Neural progenitor cell (in vitro differentiated cells): ENCODE measurements around the gene USP9X. TPM values are rescaled to one million over a fixed set of nuclear protein-coding genes. Genes with fewer than 3 reads are reported as not detected.

Source experiments
- total RNA-seq: library from RNA; depleted of rRNA; stranded (reverse); fragments of >200 nt; gene quantifications from 2 replicates; pipeline ENCODE4 v1.2.3, GENCODE V29; 2015; ENCODE audit warnings: low replicate concordance

The USP9X gene
- total RNA-seq, 1 donor from 2014 or later, result 115 TPM

Other genes starting within 250 kb of the USP9X start
- gene DDX3X, start 248.7 kb downstream of the USP9X start, total RNA-seq, result 216 and 264 TPM in 2 replicates